Neural progenitor cell (in vitro differentiated cells): ENCODE measurements around the gene PLN. TPM values are rescaled to one million over a fixed set of nuclear protein-coding genes. Genes with fewer than 3 reads are reported as not detected.

Experiments
- DNase-seq: peaks from one replicate; pipeline ENCODE4 v3.0.0-alpha.2; 2016; ENCODE audit warnings: low spot score
- H2AFZ ChIP-seq: fragments of 200-600 bp; sonication (generic); replicated peaks from 2 replicates; pipeline ENCODE4 v1.6.1; 2016; ENCODE audit warnings: antibody characterized with exemption
- H3F3A ChIP-seq: fragments of 200-600 bp; sonication (generic); 2 replicates; pipeline ENCODE4 v1.6.1; 2016; ENCODE audit warnings: antibody characterized with exemption, low read depth
- H3K27ac ChIP-seq: fragments of 200-600 bp; sonication (generic); 2 replicates; pipeline ENCODE4 v1.5.1; 2016; ENCODE audit warnings: mild to moderate bottlenecking
- H3K27me3 ChIP-seq: fragments of 200-600 bp; sonication (generic); 2 replicates; pipeline ENCODE4 v1.6.1; 2016; ENCODE audit warnings: mild to moderate bottlenecking, moderate library complexity
- H3K36me3 ChIP-seq: fragments of 200-600 bp; sonication (generic); 2 replicates; pipeline ENCODE4 v1.5.1; 2016
- H3K4me1 ChIP-seq: fragments of 200-600 bp; sonication (generic); 2 replicates; pipeline ENCODE4 v1.6.1; 2016; ENCODE audit warnings: mixed run types
- H3K4me2 ChIP-seq: fragments of 200-600 bp; sonication (generic); 2 replicates; pipeline ENCODE4 v1.6.1; 2016
- H3K4me3 ChIP-seq: fragments of 200-600 bp; sonication (generic); 2 replicates; pipeline ENCODE4 v1.5.1; 2016
- H3K79me2 ChIP-seq: fragments of 200-600 bp; sonication (generic); 2 replicates; pipeline ENCODE4 v1.6.1; 2016; ENCODE audit warnings: low read depth
- H3K9ac ChIP-seq: fragments of 200-600 bp; sonication (generic); 2 replicates; pipeline ENCODE4 v1.6.1; 2016
- H3K9me3 ChIP-seq: fragments of 200-600 bp; sonication (generic); 2 replicates; pipeline ENCODE4 v1.5.1; 2016; ENCODE audit warnings: low read depth
- H4K20me1 ChIP-seq: fragments of 200-600 bp; sonication (generic); 2 replicates; pipeline ENCODE4 v1.6.1; 2016; ENCODE audit warnings: low read depth
- H3K27ac Mint-ChIP-seq: 3 replicates; pipeline ENCODE4 v1.8.0; 2021; ENCODE audit warnings: mixed read lengths
- H3K27me3 Mint-ChIP-seq: 2 replicates; pipeline ENCODE4 v1.8.0; 2022; ENCODE audit warnings: low read depth, mild to moderate bottlenecking, inconsistent platforms, moderate library complexity, mixed read lengths; ENCODE audit not compliant: insufficient read depth
- H3K36me3 Mint-ChIP-seq: 3 replicates; pipeline ENCODE4 v1.8.0; 2021; ENCODE audit warnings: mixed read lengths
- H3K4me1 Mint-ChIP-seq: 3 replicates; pipeline ENCODE4 v1.8.0; 2021; ENCODE audit warnings: mixed read lengths
- H3K4me3 Mint-ChIP-seq: 3 replicates; pipeline ENCODE4 v1.8.0; 2021; ENCODE audit warnings: mild to moderate bottlenecking, moderate library complexity, mixed read lengths
- H3K9me3 Mint-ChIP-seq: 3 replicates; pipeline ENCODE4 v1.8.0; 2020; ENCODE audit warnings: mixed read lengths
- EZH2 ChIP-seq: fragments of 200-600 bp; sonication (generic); IDR thresholded peaks from 2 replicates; pipeline ENCODE4 v1.6.1; 2017; ENCODE audit warnings: antibody characterized with exemption, mild to moderate bottlenecking, moderate library complexity
- EZH2phosphoT487 ChIP-seq: fragments of 200-600 bp; sonication (generic); IDR thresholded peaks from 2 replicates; pipeline ENCODE4 v1.6.1; 2017; ENCODE audit warnings: antibody characterized with exemption
- total RNA-seq: library from RNA; depleted of rRNA; stranded (reverse); fragments of >200 nt; gene quantifications from 2 replicates; pipeline ENCODE4 v1.2.3, GENCODE V29; 2015; ENCODE audit warnings: low replicate concordance
- TF ChIP-seq, protein P1 (sequence below): fragments of 200-600 bp; sonication (generic); IDR thresholded peaks from 2 replicates; pipeline ENCODE4 v1.5.1; 2017; ENCODE audit warnings: antibody characterized with exemption, mild to moderate bottlenecking

PLN gene
- total RNA-seq, 1 donor from 2014 or later: not detected

- no peaks in the 10 kb centered on the region for H3K9me3 Mint-ChIP-seq
- no peak overlapping the region for H3K4me3 Mint-ChIP-seq
- Histone ChIP-seq H3K36me3 (no peaks in the 10 kb centered on the region), H3K27ac (no peak overlapping the region), H3K27me3 (no peaks in the 10 kb centered on the region), H3K4me3 (no peak overlapping the region), H2AFZ (no peak overlapping the region), H3K79me2 (no peaks in the 10 kb centered on the region), H4K20me1 (no peaks in the 10 kb centered on the region), H3K4me2 (no peak overlapping the region), H3K9me3 (no peaks in the 10 kb centered on the region), H3K9ac (no peak overlapping the region), H3K4me1 (no peaks in the 10 kb centered on the region), H3F3A (no peaks in the 10 kb centered on the region)
- H3K36me3 Mint-ChIP-seq: peaks cover 2% of the 10 kb centered on the region
- H3K27ac Mint-ChIP-seq: no peak overlapping the region
- no peak for DNase-seq
- H3K27me3 Mint-ChIP-seq: no peaks in the 10 kb centered on the region
- TF ChIP-seq EZH2 (no peak), EZH2phosphoT487 (no peak)
- TF ChIP-seq, protein P1, sequence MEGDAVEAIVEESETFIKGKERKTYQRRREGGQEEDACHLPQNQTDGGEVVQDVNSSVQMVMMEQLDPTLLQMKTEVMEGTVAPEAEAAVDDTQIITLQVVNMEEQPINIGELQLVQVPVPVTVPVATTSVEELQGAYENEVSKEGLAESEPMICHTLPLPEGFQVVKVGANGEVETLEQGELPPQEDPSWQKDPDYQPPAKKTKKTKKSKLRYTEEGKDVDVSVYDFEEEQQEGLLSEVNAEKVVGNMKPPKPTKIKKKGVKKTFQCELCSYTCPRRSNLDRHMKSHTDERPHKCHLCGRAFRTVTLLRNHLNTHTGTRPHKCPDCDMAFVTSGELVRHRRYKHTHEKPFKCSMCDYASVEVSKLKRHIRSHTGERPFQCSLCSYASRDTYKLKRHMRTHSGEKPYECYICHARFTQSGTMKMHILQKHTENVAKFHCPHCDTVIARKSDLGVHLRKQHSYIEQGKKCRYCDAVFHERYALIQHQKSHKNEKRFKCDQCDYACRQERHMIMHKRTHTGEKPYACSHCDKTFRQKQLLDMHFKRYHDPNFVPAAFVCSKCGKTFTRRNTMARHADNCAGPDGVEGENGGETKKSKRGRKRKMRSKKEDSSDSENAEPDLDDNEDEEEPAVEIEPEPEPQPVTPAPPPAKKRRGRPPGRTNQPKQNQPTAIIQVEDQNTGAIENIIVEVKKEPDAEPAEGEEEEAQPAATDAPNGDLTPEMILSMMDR: no peak
- peaks cover 2% of the 10 kb centered on the region for H3K4me1 Mint-ChIP-seq
Observed at GRCh38 chr6:118548613-118549012, 517 bp downstream of the PLN start.

DNA sequence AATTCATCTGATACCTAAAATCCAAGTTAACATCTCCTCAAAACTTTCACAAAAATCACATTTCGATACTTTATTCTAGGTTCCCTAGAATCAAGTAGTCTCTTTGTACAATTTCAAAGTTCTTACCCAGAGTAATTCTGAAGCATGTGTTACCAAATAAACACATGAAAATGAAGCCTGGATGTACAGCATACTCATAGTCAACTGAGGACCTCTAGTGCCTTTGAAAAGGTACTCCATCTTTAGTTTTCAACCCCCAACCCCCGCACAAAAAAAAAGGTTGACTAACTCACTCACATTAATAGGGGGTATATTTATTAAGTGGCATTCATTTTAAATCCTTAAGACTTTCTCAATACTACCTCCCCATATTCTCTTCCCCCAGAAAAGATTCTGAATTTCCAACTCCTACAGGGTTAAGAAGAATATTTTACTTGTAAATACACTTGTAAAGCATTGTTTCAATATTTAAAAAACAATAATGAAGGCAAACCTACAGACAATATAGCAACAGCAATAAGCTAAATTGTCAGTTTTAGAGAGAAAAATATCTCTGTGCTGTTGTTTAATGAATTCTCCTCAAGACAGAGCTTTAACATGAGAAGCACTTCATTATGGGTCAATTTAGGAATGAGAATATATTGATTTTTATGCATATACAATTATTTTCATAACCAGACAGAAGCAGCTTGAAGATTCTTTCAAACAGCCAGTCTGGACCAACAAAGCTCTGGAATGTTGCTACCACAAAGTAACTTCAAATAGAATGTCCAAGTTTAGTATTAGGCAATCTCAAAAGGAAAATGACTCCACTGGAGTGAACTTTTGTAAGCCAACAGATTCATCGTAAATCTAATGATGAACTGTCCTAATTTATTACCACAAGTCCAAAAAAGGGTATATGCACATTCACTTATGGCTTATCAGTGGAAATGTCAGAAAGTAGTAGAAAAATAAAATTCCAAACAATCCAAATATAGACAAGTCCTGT, 3.3 kb downstream of the PLN start:
- no peak overlapping the region for H3K4me3 Mint-ChIP-seq

DNA sequence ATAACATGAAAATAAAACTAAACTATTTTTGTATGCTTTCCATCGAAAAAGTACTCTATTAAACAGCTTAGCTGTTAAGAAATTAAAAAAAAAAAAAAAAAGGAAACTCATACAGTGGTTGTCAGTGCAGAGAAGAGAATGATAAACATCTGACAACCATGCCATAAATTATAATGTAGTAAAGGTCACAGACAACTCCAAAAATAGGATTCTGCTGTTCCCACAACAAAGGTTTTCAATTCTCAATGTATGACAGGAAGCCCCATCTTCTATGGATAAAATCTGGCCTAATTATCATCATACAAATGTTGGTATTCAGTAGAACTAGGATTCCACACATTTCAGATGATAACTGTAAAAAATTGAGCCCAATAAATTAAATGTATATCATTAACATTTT, 5.0 kb downstream of the PLN start:
- H3K9ac ChIP-seq: no peak overlapping the region
- no peaks in the 10 kb centered on the region for H3K27me3 ChIP-seq
- H3K27ac Mint-ChIP-seq: no peak overlapping the region
- no peaks in the 10 kb centered on the region for H3K4me1 ChIP-seq
- H3K27ac ChIP-seq: no peak overlapping the region
- no peak overlapping the region for H3K4me3 Mint-ChIP-seq
- no peak overlapping the region for H3K4me3 ChIP-seq
- H3K36me3 Mint-ChIP-seq: peaks cover 4% of the 10 kb centered on the region
- no peaks in the 10 kb centered on the region for H3K36me3 ChIP-seq
- no peak overlapping the region for H3K4me2 ChIP-seq
- H4K20me1 ChIP-seq: no peaks in the 10 kb centered on the region
- H3K79me2 ChIP-seq: no peaks in the 10 kb centered on the region
- H3K27me3 Mint-ChIP-seq: no peaks in the 10 kb centered on the region
- no peak for TF ChIP-seq EZH2
- TF ChIP-seq, protein P1: no peak
- TF ChIP-seq EZH2phosphoT487: no peak
- no peak for DNase-seq
- no peaks in the 10 kb centered on the region for H3F3A ChIP-seq
- no peaks in the 10 kb centered on the region for H3K9me3 ChIP-seq
- no peak overlapping the region for H2AFZ ChIP-seq
- H3K9me3 Mint-ChIP-seq: no peaks in the 10 kb centered on the region
- H3K4me1 Mint-ChIP-seq: peaks cover 2% of the 10 kb centered on the region

More for the DNA sequence above, 3.3 kb downstream of the PLN start:
- TF ChIP-seq EZH2phosphoT487 (no peak), EZH2 (no peak)
- TF ChIP-seq, protein P1: peak; percentile 69
- Mint-ChIP-seq H3K27me3 (no peaks in the 10 kb centered on the region), H3K4me1 (peaks cover 2% of the 10 kb centered on the region), H3K36me3 (peaks cover 3% of the 10 kb centered on the region), H3K27ac (no peak overlapping the region), H3K9me3 (no peaks in the 10 kb centered on the region)
- no peak overlapping the region for H2AFZ ChIP-seq
- H3K9ac ChIP-seq: no peak overlapping the region
- no peak overlapping the region for H3K27ac ChIP-seq
- no peaks in the 10 kb centered on the region for H3F3A ChIP-seq
- H4K20me1 ChIP-seq: no peaks in the 10 kb centered on the region
- no peak overlapping the region for H3K4me3 ChIP-seq
- no peaks in the 10 kb centered on the region for H3K79me2 ChIP-seq
- no peaks in the 10 kb centered on the region for H3K27me3 ChIP-seq
- no peaks in the 10 kb centered on the region for H3K4me1 ChIP-seq
- no peaks in the 10 kb centered on the region for H3K9me3 ChIP-seq
- no peak overlapping the region for H3K4me2 ChIP-seq
- peak; percentile 59 for DNase-seq
- H3K36me3 ChIP-seq: no peaks in the 10 kb centered on the region
